Stimulated activated CD4-positive, alpha-beta T cell treated with anti-CD3 and anti-CD28 coated beads, Interleukin-4, amount 100 ng/mL, for 48 hours (primary cell): ENCODE data around the gene NACA.
A peak's percentile ranks its signal among the peaks of the same experiment; 100 is the strongest.
"Not testable (repeated sequence)": the region's sequence is repeated elsewhere in the genome, so short reads cannot be mapped to it uniquely, and the experiment has no call there.

Experiments used
- DNase-seq, 2 donors: peaks; one replicate each; pipeline ENCODE4 v3.0.0-alpha.2; 2020; ENCODE audit warnings: low read depth in 2 of 2

NACA gene

DNA sequence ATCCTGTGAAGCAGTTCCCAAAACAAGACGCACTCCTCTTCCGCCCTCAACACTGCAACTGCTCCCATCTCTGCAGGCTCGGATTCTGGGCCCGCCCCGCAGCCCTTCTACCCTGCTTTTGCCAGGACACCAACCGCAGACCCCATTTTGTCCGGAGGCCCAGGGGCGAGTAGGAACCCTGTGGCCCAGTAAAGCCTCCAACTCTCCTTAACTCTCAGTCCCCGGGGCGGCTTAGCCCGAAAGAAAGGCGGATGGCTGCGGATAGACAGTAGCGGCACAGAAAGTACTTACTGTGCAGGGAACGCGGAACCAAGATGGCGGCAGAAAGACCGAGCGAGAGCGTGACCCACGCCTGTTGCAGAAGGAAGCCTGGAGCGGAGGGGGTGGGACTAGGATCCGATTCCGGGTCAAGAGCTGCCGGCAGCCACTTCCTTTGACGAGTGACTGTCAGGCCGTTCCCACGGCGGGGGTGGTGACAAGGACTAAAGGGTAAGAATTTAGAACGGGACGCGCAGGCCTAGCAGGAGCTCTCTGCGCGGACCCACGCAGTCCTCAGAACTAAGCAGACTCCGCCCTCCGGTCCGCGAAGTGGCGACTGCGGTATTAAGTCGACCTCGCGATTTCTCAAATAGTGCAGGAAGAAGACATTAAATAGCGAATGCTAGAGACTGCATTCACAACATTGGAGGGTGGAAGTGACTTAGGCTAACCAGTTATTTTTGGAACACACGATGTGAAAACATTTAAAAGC is at the start of gene NACA:
Gene NACA (minus strand): TSS at position 328 of the 751 bp plus-strand sequence. CDS start 778 bp downstream, outside the sequence.
- peak; percentile 97 to 99 for DNase-seq

GRCh38 chr12:56773113-56773512 is 48.0 kb upstream of the NACA start:
- DNase-seq, result no peak

GRCh38 chr12:56772625-56773024 is 47.5 kb upstream of the NACA start:
- no peak for DNase-seq

DNA sequence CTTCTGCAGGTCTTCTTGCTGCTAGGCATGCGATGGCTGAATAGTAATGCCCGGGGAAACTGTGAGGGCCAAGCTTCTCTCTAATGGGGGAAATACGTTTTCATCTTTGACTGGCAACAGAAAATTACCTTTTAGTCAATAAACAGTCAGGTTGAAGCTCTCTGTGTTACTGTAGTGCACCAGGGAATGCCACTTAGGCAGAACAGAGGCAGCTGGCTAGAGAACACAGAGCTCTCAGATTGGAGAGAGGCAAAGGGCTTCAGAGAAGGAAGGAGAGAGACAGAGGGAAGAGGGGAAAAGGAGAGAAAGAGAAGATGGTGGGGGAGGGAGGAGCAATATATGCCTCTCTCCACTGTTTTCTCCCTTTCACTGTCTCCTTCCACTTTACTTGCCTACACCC is 44.8 kb upstream of the NACA start:
- no peak for DNase-seq

DNA sequence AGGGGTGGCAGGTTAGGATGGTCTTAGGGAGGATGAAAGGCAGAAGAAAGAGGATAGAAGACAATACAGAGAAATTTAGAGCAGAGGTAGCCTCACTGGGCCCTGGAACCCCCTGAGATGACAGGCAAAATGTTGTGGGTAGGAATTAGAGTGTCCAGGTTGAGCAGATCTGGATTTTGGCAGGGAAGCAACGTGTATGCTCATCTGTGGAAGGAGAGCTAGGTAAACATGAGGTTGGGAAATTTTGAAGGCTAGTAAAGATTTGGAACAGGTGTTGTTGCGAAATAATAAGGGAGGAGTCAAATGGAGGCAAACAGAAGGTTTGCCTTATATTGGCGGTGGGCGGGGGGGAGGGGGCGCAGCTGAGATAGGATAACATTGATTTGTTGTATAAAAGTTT is 43.3 kb upstream of the NACA start:
- DNase-seq, result no peak

- DNase-seq, result no peak
These were observed 41.4 kb upstream of the NACA start for GRCh38 chr12:56766535-56766934.

- DNase-seq, result no peak
These were observed 38.9 kb upstream of the NACA start for GRCh38 chr12:56763753-56764657.

DNA sequence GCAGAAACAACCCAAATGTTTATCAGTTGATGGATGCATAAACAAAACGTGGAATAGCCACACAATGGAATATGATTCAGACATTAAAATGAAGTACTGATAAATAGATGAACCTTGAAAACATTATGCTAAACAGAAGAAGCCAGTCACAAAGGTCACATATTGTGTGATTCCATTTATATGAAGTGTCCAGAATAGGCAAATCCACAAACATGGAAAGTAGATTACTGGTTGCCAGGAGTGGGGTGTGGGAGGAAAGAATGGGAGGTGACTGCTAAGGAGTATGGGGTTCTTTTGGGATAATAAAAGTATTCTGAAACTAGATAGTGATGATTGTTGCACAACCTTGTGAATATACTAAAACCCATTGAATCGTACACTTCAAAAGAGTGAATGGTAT is 36.7 kb upstream of the NACA start:
- no peak for DNase-seq

- DNase-seq, result no peak
These were observed 35.4 kb upstream of the NACA start for GRCh38 chr12:56760460-56760859.

GRCh38 chr12:56759263-56759908 is 34.3 kb upstream of the NACA start:
- DNase-seq, result no peak

DNA sequence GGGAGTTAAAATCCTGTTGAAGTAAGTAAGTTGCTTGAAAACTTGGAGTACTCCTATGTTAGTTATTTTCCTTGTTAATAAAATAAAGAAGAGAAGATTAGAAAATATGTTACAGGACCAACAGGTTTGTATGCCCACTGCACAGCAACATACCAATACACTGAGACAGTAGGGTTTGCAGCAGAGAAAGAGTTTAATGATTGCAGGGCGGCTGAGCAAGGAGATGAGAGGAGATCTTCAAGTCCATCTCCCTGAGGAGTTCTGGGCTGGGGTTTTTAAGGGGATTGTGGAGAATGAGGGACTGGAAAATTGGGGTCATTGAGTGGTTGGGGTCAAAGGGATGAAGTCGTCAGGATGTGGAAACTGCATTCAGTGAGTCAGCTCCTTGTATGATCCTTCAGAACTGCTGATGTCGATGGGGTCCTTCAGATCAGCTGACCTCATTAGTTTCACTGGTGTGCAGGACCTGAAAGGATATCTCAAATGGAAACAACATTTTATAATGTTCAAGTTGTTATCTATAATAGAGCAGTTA is 33.7 kb upstream of the NACA start:
- DNase-seq, result no peak

DNA sequence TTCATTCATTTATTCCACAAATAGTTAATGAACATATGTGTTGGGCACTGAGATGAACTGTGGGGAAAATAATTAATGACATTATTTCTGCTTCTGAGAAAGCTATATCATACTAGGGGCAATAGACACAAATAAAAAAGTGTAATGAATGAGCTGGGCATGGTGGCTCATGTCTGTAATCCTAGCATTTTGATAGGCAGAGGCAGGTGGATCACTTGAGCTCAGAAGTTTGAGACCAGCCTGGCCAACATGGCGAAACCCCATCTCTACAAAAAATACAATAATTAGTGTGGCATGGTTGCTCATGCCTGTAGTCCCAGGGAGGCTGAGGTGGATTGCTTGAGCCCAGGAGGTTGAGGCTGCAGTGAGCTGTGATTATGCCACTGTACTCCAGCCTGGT is 32.9 kb upstream of the NACA start:
- not testable (repeated sequence) for DNase-seq

DNA sequence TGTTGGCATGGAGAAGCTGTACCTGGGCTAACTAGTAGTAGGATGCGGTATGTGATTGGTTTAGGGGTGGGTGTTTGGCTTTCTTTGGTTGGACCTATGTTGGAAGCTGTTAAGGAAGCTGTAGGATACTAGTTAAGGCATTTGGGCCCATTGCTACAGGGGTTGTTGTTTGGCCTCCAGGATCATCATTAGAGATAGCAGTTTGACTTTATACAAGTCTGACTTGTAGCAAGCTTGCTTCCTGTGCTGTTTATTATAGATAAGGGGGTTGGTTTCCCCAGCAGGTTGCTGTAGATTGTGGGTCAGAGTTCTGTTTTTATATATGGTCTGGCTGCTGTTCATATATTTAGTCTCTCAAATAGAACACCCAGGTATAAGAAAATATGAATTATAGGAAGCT is 28.5 kb upstream of the NACA start:
- DNase-seq, result no peak

DNA sequence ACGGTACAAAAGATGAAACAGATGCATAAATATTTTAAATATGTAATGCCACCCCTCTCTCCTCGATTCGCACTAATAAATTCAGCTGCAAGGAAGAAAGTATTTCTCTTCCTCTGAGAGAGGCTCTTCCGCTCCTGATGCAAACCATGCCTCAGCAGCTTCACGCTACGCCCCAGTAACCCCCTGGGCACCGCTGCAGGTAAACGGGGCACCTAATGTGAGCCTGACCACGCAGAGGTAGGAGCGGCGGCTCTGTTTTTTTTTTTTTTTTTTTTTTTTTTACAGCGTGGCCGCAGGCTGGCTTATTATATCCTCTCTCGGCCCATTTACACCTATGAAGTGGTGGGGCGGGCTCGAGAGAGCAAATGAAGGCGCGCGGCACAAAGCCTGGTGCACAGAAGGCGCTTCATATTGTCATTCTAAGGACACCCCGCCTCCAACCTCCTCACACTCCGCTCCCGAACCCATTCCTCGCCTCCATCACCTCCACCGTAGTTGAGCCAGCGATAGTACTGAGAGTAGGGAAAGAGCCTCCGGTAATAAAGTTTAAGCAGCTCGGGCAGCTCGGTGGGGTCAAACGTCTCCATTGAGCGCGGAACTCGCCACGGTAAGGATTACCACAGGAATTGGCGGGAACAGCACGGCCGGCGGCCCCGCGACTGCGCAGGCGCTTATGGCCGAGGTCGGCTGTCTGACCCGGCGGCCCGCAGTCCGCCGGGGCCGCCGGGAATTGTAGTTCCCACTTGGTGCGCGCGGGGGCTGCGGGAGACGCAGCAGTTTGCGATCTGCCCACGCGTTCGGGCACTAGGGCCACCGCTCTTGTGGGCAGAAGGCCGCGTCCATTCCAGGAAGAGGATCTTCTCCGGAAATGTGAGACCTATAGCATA is 26.9 kb upstream of the NACA start, which contains the start of gene PRIM1:
Gene PRIM1 (minus strand): TSS at position 612 of the 887 bp plus-strand sequence. CDS start 25 bp downstream, at position 587.
- peak; percentile 87 to 88 for DNase-seq

- DNase-seq, result not testable (repeated sequence)
These were observed 25.5 kb upstream of the NACA start for GRCh38 chr12:56750596-56750995.

GRCh38 chr12:56749853-56750252 is 24.8 kb upstream of the NACA start:
- no peak for DNase-seq

- no peak for DNase-seq
These were observed 24.3 kb upstream of the NACA start for GRCh38 chr12:56749359-56749758.

- DNase-seq, result no peak
These were observed 3.2 kb upstream of the NACA start for GRCh38 chr12:56728139-56728861.

DNA sequence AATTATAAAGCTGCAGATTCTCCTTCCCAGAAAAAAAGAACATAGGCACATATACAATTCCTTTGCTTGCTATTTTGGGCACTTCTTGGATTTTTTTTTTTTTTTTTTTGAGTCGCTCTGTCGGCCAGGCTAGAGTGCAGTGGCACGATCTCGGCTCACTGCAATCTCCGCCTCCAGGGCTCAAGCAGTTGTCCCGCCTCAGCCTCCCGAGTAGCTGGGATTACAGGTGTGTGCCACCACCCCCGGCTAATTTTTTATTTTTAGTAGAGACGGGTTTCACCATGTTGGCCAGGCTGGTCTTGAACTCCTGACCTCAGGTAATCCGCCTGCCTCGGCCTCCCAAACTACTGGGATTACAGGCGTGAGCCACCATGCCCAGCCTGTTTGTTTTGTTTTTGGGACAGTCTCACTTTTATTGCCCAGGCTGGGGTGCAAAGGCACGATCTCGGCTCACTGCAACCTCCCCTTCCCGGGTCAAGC is 1.1 kb upstream of the NACA start:
- DNase-seq, result not testable (repeated sequence)

DNA sequence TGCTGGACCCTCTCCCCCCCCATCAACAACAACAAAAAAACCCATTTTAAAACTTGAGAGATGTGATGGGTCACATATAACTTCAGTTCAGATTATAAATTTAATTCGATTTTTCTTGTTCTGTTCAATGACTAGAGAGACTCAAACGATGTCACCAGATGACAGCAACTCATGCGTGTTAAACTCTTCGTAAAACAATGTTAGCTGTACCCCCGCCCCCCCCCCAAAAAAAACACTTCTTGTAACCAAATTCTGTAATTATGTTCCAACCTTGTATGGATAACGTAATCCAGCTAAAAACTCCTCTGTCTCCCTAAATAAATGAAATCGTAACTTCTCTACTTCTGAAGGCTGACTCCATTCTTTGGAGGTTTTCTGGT is 614 bp upstream of the NACA start:
- DNase-seq, result no peak
